ENCODE results near the gene TBPL1. TPM values are rescaled to one million over a fixed set of nuclear protein-coding genes. Genes with fewer than 3 reads are reported as not detected.

Gene TBPL1
- polyA plus RNA-seq (2011; rRNA removed) (54.1 and 71.2 TPM in 2 replicates), polyA minus RNA-seq (2011; rRNA and poly(A)+ RNA removed) (8.5 and 14.8 TPM in 2 replicates)

DNA sequence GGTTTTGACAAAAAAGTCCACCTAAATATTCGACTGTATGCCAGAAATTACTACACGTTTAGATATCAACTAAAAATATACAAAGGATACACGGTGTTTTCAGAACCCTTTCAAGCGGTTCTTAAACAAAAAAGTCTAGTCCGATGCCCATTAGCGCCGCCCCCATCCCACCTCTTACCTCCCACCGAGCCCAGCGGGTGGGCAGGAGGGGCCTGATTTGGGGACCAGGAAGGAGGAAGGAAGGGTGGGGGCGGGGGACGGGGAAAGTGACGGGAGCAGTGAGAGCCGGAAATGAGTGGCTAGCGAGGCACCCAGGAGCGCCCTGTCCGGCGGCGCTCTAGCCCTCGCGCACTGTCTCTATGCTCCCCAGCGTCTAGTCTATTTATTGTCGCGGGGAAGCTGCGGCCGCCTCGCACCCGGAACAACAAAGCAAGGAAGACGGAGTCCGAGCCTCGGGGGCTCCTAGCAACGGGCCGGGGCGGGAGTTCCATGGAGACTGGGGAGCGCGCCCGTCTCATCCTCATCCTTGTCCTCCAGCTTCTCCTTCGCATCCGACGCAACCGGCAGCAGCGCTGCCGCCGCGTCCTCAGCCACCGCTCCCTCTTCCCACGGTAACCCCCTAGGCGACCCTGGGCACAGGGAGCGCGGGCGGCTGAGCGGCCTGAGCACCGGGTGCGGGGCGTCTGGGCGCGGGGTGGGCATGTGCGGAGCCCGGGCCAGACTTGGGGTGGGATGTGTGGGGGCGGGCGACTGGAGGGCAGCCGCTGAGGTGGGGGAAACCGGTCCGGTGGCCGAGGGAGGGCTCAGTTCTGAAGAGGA is at the start of gene TBPL1:
Gene TBPL1 (plus strand): TSS at position 410 of the 819 bp plus-strand sequence. CDS start 26,902 bp downstream, outside the sequence.
- no peaks in the 10 kb centered on the region for H3K27me3 ChIP-seq (ENCODE audit: control insufficient read depth, insufficient read depth, low read length)
- no peaks in the 10 kb centered on the region for H3K9me3 ChIP-seq (ENCODE audit: control insufficient read depth, insufficient read depth, low read length)
- H3K27ac ChIP-seq (ENCODE audit: low read depth, low read length), result peak within 1 kb of the TSS; percentile 92
- POLR2A ChIA-PET, result interaction anchor here (1.0 kb wide), 1 partner anchor 9 kb away, joined by 5 read pairs; no protein-coding TSS in a partner anchor
- H3K4me3 ChIP-seq (ENCODE audit: low read depth, low read length), result peak within 1 kb of the TSS; percentile 97
- DNase-seq (ENCODE audit: low read depth, low spot score), result peak; percentile 92
- CTCF ChIA-PET, result interaction anchor here (3.1 to 6.0 kb wide), 3 partner anchors 20 to 145 kb away, joined by 11 to 37 read pairs (median 35); no protein-coding TSS in a partner anchor
- TF ChIP-seq CTCF (IDR thresholded peaks at IDR 0.05; ENCODE audit: low read depth, low read length), result no peak

- Histone ChIP-seq H3K9me3 (ENCODE audit: control insufficient read depth, insufficient read depth, low read length) (no peaks in the 10 kb centered on the region), H3K27ac (ENCODE audit: low read depth, low read length) (no peak overlapping the region), H3K27me3 (ENCODE audit: control insufficient read depth, insufficient read depth, low read length) (no peaks in the 10 kb centered on the region), H3K4me3 (ENCODE audit: low read depth, low read length) (no peak overlapping the region)
- no peak for TF ChIP-seq CTCF (IDR thresholded peaks at IDR 0.05; ENCODE audit: low read depth, low read length)
- POLR2A ChIA-PET, result no interaction called here
- CTCF ChIA-PET, result interaction anchor here (1.2 kb wide), 1 partner anchor 13 kb away, joined by 4 read pairs; no protein-coding TSS in a partner anchor
- DNase-seq (ENCODE audit: low read depth, low spot score), result no peak
Measured at GRCh38 chr6:133903855-133904254, 49.2 kb upstream of the TBPL1 start.

GRCh38 chr6:133906050-133906449 is 47.0 kb upstream of the TBPL1 start:
- DNase-seq (ENCODE audit: low read depth, low spot score), result no peak
- no peak overlapping the region for H3K27ac ChIP-seq (ENCODE audit: low read depth, low read length)
- H3K9me3 ChIP-seq (ENCODE audit: control insufficient read depth, insufficient read depth, low read length), result no peaks in the 10 kb centered on the region
- H3K4me3 ChIP-seq (ENCODE audit: low read depth, low read length), result no peak overlapping the region
- ChIA-PET POLR2A (no interaction called here), CTCF (interaction anchor here (0.5 to 3.5 kb wide), 4 partner anchors 11 to 336 kb away, joined by 3 to 22 read pairs (median 3); no protein-coding TSS in a partner anchor)
- no peak for TF ChIP-seq CTCF (IDR thresholded peaks at IDR 0.05; ENCODE audit: low read depth, low read length)
- no peaks in the 10 kb centered on the region for H3K27me3 ChIP-seq (ENCODE audit: control insufficient read depth, insufficient read depth, low read length)

GRCh38 chr6:133916650-133917151 is 36.3 kb upstream of the TBPL1 start:
- POLR2A ChIA-PET, result interaction anchor here (0.6 to 2.5 kb wide), 10 partner anchors 22 to 364 kb away, joined by 3 to 11 read pairs (median 4); partner anchors contain the start of gene TCF21
- CTCF ChIA-PET, result interaction anchor here (0.5 to 4.3 kb wide), 58 partner anchors 9 to 1087 kb away, joined by 3 to 104 read pairs (median 4); no protein-coding TSS in a partner anchor
- no peaks in the 10 kb centered on the region for H3K9me3 ChIP-seq (ENCODE audit: control insufficient read depth, insufficient read depth, low read length)
- DNase-seq (ENCODE audit: low read depth, low spot score), result peak; percentile 89
- no peaks in the 10 kb centered on the region for H3K27me3 ChIP-seq (ENCODE audit: control insufficient read depth, insufficient read depth, low read length)
- H3K27ac ChIP-seq (ENCODE audit: low read depth, low read length), result no peak overlapping the region
- TF ChIP-seq CTCF (IDR thresholded peaks at IDR 0.05; ENCODE audit: low read depth, low read length), result peak; percentile 97
- H3K4me3 ChIP-seq (ENCODE audit: low read depth, low read length), result no peak overlapping the region
